Kidney (tissue), 14 donors: ENCODE measurements around the gene H2BK1. TPM values are rescaled to one million over a fixed set of nuclear protein-coding genes. Genes with fewer than 3 reads are reported as not detected.

Experiments used
- DNase-seq, 5 donors: peaks; one replicate each; pipeline ENCODE4 v3.0.0-alpha.2; 2013 to 2020
- FAIRE-seq: peaks from 2 replicates; lab custom pipeline; 2012; peaks lifted over from hg19 to GRCh38; lab: Jason Lieb, UNC
- H3K27ac ChIP-seq, 2 donors: one replicate each; pipeline ENCODE4 v1.7.0; 2013; ENCODE audit warnings: low read depth in 2 of 2, low read length in 2 of 2, inconsistent platforms in 1 of 2
- H3K27me3 ChIP-seq: one replicate; pipeline ENCODE4 v1.7.1; 2013; ENCODE audit warnings: low read length, inconsistent platforms; ENCODE audit not compliant: control insufficient read depth, insufficient read depth
- H3K36me3 ChIP-seq, 3 donors: one replicate each; pipeline versions ENCODE4 v1.7.0 to v1.7.1; 2013; ENCODE audit warnings: low read length in 3 of 3, control low read depth in 1 of 3, inconsistent platforms in 1 of 3; ENCODE audit not compliant: insufficient read depth in 3 of 3, control insufficient read depth in 2 of 3
- H3K4me1 ChIP-seq, 3 donors: one replicate each; pipeline versions ENCODE4 v1.7.0 to v1.7.1; 2013; ENCODE audit warnings: low read length in 3 of 3, inconsistent platforms in 1 of 3, low read depth in 1 of 3; ENCODE audit not compliant: control insufficient read depth in 2 of 3, insufficient read depth in 2 of 3
- H3K4me3 ChIP-seq, 3 donors: one replicate each; pipeline versions ENCODE4 v1.7.0 to v1.8.1; 2013; ENCODE audit warnings: low read length in 3 of 3, control low read depth in 1 of 3, inconsistent platforms in 1 of 3
- H3K9ac ChIP-seq, 3 donors: one replicate each; pipeline versions ENCODE4 v1.7.0 to v1.7.1; 2013; ENCODE audit warnings: low read length in 3 of 3, control low read depth in 1 of 3, inconsistent platforms in 1 of 3
- H3K9me3 ChIP-seq, 3 donors: one replicate each; pipeline versions ENCODE4 v1.7.0 to v1.7.1; 2013; ENCODE audit warnings: low read length in 3 of 3, control low read depth in 1 of 3, inconsistent platforms in 1 of 3; ENCODE audit not compliant: control insufficient read depth in 2 of 3, insufficient read depth in 1 of 3
- CTCF ChIP-seq: IDR thresholded peaks from 3 replicates; pipeline ENCODE4 v1.5.1; 2012; ENCODE audit warnings: mild to moderate bottlenecking, moderate library complexity, borderline replicate concordance; ENCODE audit not compliant: insufficient read depth; ENCODE audit errors: extremely low read depth
- intact Hi-C: fragments of 100-400 bp; cut with DNase I; formaldehyde crosslinking; loops from one replicate; pipeline ENCODE4 v1.11.1; 2022
- polyA plus RNA-seq: library from polyadenylated mRNA; stranded (reverse); fragments of 350-450 nt; fragmentation: Illumina TruSeq; extraction: RNeasy Lipid Tissue Mini Kit (QIAGEN cat#74804); gene quantifications from one replicate; pipeline ENCODE4 v1.2.3, GENCODE V29; 2014; ENCODE audit warnings: low read depth, low replicate concordance; ENCODE audit not compliant: insufficient read depth
- total RNA-seq: library from RNA; stranded (reverse); fragmentation: NEBNext Ultra II Directional; extraction: Animal tissue kit (Norgen Biotek cat#: 25700); gene quantifications from one replicate; pipeline ENCODE4 v1.2.1, GENCODE V29; 2021
- donor health status: control.
- donor health status: control.
- donor health status: control.
- donor health status: control.
- donor health status: control.
- donor health status: DM: yes; HTN: yes; CAD: no.
- donor health status: Normal renal cell carcinoma (clear cell type).

H2BK1 gene
- total and polyA plus RNA-seq, 2 donors from 2014 or later, result not detected

GRCh38 chr7:151246851-151247580 lies 36.7 kb upstream of the H2BK1 start:
- Histone ChIP-seq H3K9me3 (no peaks in the 10 kb centered on the region), H3K9ac (peak overlapping the region in 2 of 3 donors; percentile 18 to 41), H3K27me3 (no peaks in the 10 kb centered on the region), H3K4me3 (peak overlapping the region in 2 of 3 donors; percentile 62 to 65), H3K4me1 (peaks cover 10 to 54% (median 25%) of the 10 kb centered on the region in 3 donors), H3K36me3 (no peaks in the 10 kb centered on the region), H3K27ac (no peak overlapping the region)
- intact Hi-C loops, result loop anchor here (10.0 kb wide), 1 partner anchor 58 kb away; no protein-coding TSS in a partner anchor
- DNase-seq, result peak in 2 of 5 donors; percentile 60 to 62
- FAIRE-seq, result no peak
- no peak for TF ChIP-seq CTCF

- Histone ChIP-seq H3K36me3 (peaks cover 0 to 2% (median 0%) of the 10 kb centered on the region in 3 donors), H3K9me3 (no peaks in the 10 kb centered on the region), H3K4me3 (peak overlapping the region in 1 of 3 donors; percentile 65), H3K27me3 (no peaks in the 10 kb centered on the region), H3K9ac (no peak overlapping the region), H3K27ac (no peak overlapping the region), H3K4me1 (peaks cover 10 to 53% (median 25%) of the 10 kb centered on the region in 3 donors)
- no peak for TF ChIP-seq CTCF
- FAIRE-seq, result no peak
- DNase-seq, result peak in 1 of 5 donors; percentile 70
- intact Hi-C loops, result loop anchor here (10.0 kb wide), 1 partner anchor 59 kb away; no protein-coding TSS in a partner anchor
Observed at GRCh38 chr7:151246102-151246850, 36.0 kb upstream of the H2BK1 start.

- H3K36me3 ChIP-seq, result peaks cover 0 to 4% (median 2%) of the 10 kb centered on the region in 3 donors
- H3K27me3 ChIP-seq, result no peaks in the 10 kb centered on the region
- H3K9ac ChIP-seq, result no peak overlapping the region
- DNase-seq (peak; percentile 58 to 84 (median 77)), FAIRE-seq (no peak)
- peak; percentile 16 for TF ChIP-seq CTCF
- H3K4me1 ChIP-seq, result peaks cover 3 to 46% (median 18%) of the 10 kb centered on the region in 3 donors
- H3K4me3 ChIP-seq, result peak overlapping the region in 1 of 3 donors; percentile 39
- no peak overlapping the region for H3K27ac ChIP-seq
- intact Hi-C loops, result loop anchor here (10.0 kb wide), 1 partner anchor 59 kb away; no protein-coding TSS in a partner anchor
- no peaks in the 10 kb centered on the region for H3K9me3 ChIP-seq
Observed at GRCh38 chr7:151245360-151246101, 35.2 kb upstream of the H2BK1 start.
